GM19372 (cell line): ENCODE measurements around the gene SPINT4.
"Not testable (repeated sequence)": the region's sequence is repeated elsewhere in the genome, so short reads cannot be mapped to it uniquely, and the experiment has no call there.

Experiments used
- ATAC-seq: cut with Tn5 transposase; IDR thresholded peaks from one replicate; pipeline ENCODE4 v1.9.1; 2021; ENCODE audit warnings: mild to moderate bottlenecking, low read depth, moderate library complexity; ENCODE audit not compliant: unreplicated experiment

Gene SPINT4

GRCh38 chr20:45764618-45765282 is 42.6 kb downstream of the SPINT4 start:
- not testable (repeated sequence) for ATAC-seq

GRCh38 chr20:45765307-45765875 is 43.2 kb downstream of the SPINT4 start:
- ATAC-seq = no peak

- no peak for ATAC-seq
Measured at GRCh38 chr20:45765980-45766379, 43.8 kb downstream of the SPINT4 start.

- no peak for ATAC-seq
Measured at GRCh38 chr20:45768479-45768878, 46.3 kb downstream of the SPINT4 start.

- no peak for ATAC-seq
Measured at GRCh38 chr20:45771182-45771759, 49.1 kb downstream of the SPINT4 start.

GRCh38 chr20:45772693-45773092 is 50.5 kb downstream of the SPINT4 start:
- ATAC-seq = no peak

- no peak for ATAC-seq
Measured at GRCh38 chr20:45774945-45775344, 52.8 kb downstream of the SPINT4 start.

GRCh38 chr20:45775411-45775810 is 53.3 kb downstream of the SPINT4 start:
- no peak for ATAC-seq
